Erythroblast (primary cell): ENCODE measurements around the gene EPHB6.

ENCODE experiments used
- GATA1 ChIP-seq: IDR thresholded peaks from 2 replicates; pipeline ENCODE4 v1.6.1; 2011; ENCODE audit warnings: low read depth, mild to moderate bottlenecking, control low read depth, low read length, moderate library complexity
- POLR2A ChIP-seq: IDR thresholded peaks from 2 replicates; pipeline ENCODE4 v1.6.1; 2011; ENCODE audit warnings: mild to moderate bottlenecking, low read length

DNA sequence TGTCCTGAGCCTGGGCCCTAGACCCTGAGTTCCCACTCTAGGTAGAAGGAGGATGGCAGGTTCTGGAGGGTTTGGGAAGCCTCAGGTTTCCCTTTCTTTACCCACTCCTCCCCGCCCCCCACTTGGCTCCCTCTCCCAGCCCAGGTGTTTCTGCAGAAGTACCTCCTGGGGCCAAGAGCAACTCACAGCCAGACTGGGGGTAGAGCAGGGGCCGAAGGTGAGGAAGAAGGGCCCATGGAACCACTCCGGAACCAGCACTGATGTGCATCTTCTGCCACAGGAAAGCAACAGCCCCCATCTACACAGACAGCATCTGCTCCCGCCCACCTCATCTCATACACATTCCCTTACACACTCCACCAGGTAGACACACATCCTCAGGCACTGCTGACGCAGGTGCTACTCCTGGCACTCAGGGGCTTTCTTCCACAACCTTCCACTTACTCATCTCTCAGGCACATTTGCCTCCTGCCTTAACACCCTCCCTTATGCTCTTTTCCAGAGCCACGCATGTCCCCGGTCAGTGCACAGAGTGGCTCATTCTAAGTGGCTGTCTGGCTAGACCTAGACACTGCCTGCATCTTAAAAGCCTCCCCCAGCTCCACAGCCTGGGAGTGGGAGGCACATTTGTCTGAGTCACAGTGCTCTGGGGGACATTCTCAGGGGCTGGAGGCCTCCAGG, 1.8 kb downstream of the EPHB6 start:
- TF ChIP-seq POLR2A (no peak), GATA1 (no peak)
